DMS153 treated with DMSO at 0.1 percent for 48 hours (cell line): ENCODE data around the gene LBX2.

ENCODE experiments used
- DNase-seq: peaks from one replicate; lab custom pipeline; 2025; ENCODE audit not compliant: unreplicated experiment; lab: John Stamatoyannopoulos, UW

Gene LBX2

DNA sequence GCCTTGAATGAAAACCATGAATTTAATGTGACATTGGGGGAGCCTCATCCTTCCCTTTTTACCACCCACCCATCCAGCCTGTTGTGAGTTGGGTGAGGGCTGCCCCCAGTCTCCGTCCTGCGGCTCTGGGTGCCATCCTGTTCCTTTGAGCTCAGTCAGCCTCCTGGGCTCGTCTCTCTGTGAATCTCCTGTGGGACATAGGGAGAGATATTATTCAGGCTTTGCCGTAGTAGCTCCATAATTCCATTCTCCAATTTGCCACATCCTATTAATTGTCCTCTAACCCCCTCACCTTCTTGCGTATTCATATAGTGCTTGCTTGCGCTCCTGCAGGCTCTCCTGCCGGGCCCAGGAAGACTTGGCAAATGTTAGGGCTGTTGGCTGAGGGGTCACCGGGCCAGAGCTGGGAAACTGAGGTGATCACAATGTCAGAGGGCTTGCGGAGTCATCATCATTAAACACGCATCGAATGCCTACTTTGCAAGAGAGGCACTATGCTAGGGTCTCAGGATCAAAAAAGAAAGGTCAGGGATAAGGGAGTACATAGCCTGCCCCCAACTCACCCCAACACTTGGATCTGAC, 27.3 kb upstream of the LBX2 start:
- DNase-seq, result no peak

DNA sequence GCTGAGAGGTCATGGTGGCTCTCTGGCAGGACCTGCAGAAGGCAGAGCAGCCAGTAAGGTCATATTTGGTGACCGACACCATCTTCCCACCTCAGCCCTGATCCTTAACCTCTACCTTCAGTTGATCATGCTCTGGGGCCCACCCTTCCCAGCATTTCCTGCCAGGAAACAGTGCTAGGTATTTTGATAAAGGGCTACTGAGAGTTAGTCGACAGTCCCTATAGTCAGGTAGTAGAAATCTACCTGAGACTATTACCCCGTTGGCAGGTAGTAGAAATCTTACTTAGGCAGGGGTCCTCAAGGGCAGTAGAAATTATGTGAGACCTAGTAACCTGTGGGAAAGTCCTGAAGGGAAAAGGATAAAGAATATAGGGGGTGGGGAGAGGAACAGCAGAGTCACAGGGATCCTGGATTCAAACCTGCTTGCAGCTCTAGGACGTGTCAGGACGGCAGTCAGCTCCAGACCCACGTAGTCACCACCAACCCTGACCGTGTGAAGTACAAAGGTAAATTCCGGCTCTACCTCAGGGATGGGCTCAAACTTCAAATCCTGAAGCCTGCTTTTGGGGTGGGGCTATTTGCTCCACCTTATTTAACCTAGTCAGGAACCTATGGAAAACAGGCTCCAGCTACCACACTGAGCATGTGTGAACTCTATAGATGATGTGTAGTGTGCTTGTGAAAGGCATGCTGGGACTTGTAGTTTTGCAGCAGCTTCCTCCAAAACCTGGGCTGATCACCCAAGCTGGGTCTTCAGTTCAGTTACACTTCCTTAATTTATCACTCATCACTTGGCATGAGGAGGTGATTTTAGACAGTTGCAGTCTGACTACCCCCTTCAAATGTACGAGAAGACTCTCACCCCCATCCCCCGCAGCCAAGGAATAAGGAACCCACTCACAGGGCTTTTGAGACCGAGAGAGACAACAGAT, 26.6 kb upstream of the LBX2 start, which contains the start of gene DQX1:
TSS of gene DQX1 (minus strand) at position 515 of the 932 bp plus-strand sequence. CDS start at position 13, 502 bp downstream.
- no peak for DNase-seq

DNA sequence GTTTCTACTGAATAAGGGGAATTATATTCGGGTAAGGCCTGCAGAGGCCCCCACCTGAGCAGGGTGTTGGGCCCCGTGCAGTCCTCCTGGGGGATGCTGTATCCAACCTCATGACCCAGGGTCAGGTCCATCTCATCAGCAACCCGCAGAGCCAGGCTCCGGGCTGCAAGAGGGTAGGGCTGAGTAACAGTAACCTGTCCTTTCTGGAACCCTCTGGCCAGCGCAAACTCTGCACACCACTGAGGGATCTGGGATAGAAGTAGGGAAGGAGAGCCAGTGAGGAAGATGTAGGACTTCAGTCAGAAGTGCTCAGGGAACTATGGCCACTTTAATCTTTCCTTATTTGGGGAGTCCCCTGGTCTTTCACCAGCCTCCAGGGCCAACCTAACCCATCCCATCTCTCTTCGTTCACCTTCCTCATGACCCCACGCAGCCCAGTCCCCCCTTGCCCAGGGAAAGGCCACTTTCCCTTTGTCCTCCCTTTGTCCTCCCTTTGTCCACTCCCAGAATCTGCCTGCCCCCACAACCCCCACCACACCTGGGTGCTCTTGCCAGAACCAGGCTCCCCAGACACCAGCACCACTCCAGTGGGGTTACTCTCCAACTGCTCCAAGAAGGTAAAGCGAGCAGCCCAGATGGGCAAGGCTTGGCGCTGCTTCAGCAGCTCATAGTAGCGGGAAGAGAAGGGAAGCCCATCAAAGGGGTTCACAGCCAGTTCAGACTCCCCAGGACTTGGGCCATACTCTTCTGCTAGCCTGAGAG, 25.7 kb upstream of the LBX2 start:
- DNase-seq, result no peak

GRCh38 chr2:74524005-74524404, 24.6 kb upstream of the LBX2 start:
- DNase-seq, result no peak

- DNase-seq, result no peak
These were observed 23.1 kb upstream of the LBX2 start for GRCh38 chr2:74522516-74522915.

GRCh38 chr2:74516650-74517049, 17.2 kb upstream of the LBX2 start:
- DNase-seq, result no peak

GRCh38 chr2:74515981-74516633, 16.7 kb upstream of the LBX2 start:
- no peak for DNase-seq

DNA sequence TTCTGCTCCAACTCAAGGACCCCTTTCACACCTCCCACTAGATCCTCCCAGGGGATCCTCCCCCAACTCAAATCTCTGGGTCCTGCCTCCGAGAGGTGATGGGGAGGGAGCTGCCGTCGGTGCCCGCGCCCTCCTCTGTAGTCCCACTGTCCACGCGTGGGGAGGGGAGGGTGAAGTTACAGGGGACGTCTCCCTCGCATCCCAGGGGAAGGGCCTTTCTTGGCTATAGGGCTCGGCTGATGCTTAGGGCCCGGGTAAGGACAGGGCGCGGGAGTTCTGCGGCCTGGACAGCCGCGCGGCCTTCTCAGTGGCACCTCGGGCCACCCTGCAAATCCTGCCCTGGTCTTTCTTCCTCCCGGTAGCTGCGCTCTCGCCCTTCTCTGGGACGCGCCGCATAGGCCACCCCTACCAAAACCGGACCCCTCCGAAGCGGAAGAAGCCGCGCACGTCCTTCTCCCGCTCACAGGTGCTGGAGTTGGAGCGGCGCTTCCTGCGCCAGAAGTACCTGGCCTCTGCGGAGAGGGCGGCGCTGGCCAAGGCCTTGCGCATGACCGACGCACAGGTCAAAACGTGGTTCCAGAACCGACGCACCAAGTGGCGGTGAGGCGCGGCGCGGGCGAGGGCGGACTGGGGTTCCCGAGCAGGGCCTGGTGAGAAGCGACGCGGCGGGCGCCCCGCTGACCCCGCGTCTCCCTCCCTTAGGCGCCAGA, 16.0 kb upstream of the LBX2 start:
- DNase-seq, result no peak

GRCh38 chr2:74514368-74515270, 15.2 kb upstream of the LBX2 start, which contains the start of gene TLX2:
Gene TLX2 (plus strand): TSS chr2:74514450. CDS start chr2:74514807, 357 bp downstream.
- DNase-seq, result no peak

DNA sequence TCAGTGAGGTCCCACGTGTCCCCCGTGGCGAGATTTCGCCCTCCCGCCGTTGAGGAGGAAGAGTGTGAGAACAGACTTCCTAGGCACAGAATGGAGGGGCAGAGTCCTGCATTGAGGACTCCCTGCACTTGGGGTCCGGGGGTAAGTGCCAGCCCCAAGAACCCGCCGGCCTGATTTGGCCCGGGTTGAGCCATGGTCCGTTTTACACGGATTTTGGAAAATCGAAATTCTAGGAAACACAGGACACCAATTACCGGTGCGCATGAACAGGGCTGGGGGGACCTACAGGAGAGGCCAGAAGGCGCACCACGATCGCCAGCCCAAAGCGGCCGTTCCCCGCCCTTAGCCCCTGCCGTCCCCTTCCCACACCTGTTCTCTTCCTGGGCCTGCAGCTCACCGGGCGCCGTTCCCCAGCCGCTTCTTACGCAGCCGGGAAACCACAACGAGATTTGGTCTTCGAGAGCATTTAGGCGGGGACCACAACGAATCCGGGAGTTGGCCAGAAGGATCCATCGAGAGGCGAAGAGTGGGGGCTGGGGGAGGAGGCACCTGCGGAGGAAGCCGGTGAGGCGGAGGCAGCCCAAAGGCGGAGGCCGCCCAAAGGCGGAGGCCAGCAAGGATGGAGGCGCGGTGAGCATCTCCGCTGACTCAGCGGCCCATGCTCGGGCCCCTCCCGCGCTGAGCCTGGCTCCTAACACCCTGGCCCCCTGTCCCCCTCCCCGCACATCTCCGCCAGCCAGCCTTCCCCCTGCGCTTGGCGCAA, 14.4 kb upstream of the LBX2 start:
- no peak for DNase-seq

- DNase-seq, result no peak
These were observed 13.6 kb upstream of the LBX2 start for GRCh38 chr2:74512744-74513604.

DNA sequence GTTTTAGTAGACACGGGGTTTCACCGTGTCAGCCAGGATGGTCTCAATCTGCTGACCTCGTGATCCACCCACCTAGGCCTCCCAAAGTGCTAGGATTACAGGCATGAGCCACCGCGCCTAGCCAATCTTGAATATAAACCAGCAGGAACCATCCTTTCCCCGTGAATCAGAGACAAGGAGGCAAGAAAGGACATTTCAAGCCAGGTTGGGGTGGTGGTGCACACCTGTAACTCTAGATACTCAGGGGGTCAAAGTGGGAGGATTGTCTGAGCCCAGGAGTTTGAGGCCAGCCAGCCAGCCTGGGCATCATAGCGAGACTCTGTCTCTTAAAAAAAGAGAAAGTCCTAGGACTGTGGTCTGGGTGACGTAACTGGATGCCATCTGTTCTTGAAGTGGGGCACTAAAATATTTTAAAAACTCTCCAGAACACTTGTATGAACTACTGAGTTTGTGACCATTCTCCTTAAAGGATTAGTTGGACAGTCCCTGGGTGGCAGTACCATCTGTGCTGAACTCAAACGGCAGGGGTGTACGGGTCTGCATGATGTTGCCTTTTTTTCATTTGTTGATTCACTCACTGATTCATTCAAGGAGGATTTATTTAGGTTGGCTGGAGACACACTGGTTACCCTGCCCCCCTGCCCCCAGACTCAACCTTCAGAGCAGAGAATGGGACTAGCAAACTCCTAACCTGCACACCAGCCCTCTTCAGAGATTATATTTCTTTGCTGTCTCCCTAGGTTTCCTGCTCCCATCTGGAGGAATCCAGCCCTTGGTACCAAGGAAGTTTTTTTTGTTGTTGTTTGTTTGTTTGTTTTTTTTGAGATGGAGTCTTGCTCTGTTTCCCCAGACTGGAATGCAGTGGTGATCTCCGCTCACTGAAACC, 11.9 kb upstream of the LBX2 start:
- DNase-seq, result no peak

- no peak for DNase-seq
These were observed 10.9 kb upstream of the LBX2 start for GRCh38 chr2:74510272-74510671.

GRCh38 chr2:74507926-74508520, 8.6 kb upstream of the LBX2 start:
- DNase-seq, result no peak

DNA sequence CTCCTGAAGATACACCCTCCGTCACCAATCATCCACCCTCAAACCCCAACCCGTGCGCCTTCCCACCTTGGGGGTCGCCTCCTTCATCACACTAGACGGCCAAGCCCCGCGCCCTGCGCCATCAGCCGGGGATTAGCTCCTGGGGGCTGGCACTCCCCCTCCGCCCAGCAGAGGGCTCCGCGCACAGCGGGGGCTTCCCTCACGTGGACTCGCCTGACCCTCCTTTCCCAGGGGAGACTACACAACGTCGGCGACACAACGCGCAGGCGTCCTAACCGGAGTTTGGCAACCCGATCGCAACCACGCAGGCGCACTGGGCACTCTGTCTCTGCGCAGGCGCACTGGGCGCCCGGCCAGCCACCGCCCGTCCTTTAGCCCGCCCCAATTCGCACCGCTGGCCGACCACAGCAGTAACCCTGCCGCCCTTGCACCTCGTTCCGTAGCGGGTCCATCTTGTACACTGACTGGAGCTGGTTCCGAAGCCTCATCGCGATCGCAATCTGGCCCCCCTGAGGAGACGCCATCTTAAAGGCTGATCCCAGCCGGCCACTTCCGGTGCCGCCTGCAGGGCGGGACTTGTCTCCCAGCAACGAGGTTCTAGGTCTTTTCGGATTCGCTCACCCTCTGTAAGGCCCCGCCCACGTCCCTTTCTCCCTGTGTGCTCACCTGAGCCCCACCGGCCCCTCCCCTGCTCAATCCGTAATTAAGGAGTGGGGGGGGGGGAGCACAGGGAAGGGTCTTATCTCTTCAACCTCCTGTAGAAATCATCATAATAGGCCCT, 7.9 kb upstream of the LBX2 start, which contains the start of gene PCGF1:
TSS of gene PCGF1 (minus strand) at position 551 of the 781 bp plus-strand sequence. CDS start at position 524, 27 bp downstream.
- peak; percentile 94 for DNase-seq
